Left hindlimb (tissue), 1 donor: Measurements from ENCODE around the gene KLC1.

Experiments used
- DNase-seq: peaks from one replicate; pipeline ENCODE4 v3.0.0-alpha.2; 2018

Gene KLC1

GRCh38 chr14:103738166-103738565 lies 109.2 kb downstream of the KLC1 start:
- no peak for DNase-seq

DNA sequence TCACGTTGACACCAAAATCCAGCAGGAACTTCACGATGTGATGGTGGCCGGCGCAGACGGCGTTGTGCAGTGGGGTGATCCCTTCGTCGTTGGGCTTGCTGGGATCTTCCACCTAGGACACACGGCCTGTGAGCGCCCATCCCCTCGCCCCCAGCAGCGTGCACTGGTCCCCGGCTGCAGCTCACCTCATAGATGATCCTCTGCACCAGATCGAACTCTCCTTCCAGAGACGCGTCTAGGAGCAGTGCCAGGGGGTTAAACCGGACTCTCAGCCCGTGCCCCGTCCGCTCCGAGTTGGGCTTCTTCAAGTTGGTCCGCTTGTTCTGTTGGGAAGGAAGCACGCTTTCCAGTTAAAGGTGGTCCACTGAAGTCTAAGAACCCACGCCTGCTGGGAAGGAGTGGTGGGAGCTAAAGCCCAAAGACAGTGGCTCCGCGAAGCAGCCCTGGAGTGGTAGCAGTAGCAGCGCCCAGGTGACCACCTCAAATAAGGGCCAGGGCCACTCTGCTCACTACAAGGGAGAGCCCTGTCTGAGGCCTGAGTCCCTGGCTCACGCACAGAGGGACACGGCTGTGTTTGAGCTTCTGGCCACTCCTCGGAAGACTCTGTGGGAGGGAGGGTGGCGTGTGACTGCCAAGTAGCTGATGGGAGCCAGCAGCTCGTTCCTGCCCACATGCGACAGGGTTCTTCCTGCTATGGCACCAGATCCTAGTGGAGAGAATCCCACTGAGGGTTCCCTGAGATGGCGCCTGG lies 109.9 kb downstream of the KLC1 start:
- DNase-seq: no peak

GRCh38 chr14:103739466-103739792 lies 110.4 kb downstream of the KLC1 start:
- no peak for DNase-seq

DNA sequence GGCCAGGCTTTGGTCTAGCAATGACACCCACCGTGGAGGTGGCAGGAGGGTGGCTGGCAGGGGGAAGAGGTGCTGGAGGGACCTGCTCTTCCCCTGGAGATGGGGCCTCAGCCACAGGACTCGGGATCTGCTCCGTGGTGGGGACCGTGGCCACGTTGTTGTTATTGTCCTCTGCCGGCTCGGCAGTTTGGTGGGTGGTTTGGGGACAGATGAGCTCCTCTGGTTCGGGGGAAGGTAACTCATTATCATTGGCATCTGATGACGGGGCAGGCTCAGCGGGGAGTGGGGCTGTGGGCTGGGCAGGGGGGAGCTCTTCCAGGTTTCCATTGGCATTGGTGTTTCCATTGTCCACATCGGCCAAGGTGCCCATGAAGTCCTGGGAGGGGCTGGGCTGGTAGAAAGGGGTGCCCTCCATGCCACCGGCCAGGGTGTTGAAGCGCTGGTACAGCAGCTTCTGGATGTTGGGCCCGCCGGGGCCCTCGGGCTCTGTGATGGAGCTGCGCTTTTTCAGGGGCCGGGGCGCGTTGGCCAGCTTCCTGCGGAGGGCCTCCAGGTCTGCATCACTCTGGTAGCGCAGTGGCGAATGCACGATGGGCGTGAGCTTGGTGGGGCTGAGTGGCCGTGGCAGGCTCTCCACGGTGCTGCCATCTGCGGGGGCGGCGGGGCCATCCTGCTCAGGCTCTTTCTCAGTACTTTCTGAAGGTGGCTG lies 110.9 kb downstream of the KLC1 start:
- DNase-seq: no peak

- DNase-seq: no peak
Measured at GRCh38 chr14:103740991-103741689, 112.1 kb downstream of the KLC1 start.

DNA sequence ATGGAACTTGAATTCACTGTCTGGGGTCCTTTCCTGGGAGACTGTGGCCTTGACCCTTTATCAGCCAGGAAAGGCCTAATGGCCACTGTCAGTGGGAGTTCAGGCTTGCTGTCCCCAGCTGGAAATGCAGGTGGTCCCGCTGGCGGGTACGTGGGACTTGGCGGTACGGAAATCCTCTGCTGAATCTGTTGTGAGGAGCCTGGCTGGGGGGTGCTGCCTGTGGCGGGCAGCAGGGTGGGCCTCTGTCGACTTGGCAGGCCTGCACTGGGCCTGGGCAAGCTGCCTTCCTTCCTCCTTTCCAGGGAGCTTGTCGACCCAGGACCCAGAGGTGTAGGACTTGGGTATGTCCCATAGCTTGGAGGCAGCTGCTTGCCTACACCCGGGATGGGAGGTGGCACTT lies 112.9 kb downstream of the KLC1 start:
- DNase-seq: no peak

GRCh38 chr14:103742499-103743255 lies 113.7 kb downstream of the KLC1 start:
- DNase-seq: no peak

DNA sequence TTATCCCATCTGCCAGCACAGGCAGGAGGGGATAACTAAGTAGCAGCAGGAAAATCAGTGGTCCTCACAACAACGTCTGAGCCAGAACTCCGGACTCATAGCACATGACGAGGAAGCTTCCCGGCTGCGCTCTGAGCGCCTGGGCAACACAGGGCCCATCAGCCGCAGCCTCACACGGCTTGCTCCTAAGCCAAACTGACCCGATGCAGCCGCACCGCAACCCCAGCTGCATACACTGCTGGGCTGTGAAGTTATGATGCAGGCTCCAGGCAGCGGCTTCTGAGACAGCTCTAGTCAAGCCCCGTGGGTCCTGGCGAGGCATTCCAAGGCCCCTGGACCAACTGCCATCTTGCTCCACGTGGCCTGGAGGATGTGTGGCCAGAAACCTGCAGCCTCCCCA lies 114.7 kb downstream of the KLC1 start:
- no peak for DNase-seq

GRCh38 chr14:103744621-103745395 lies 115.8 kb downstream of the KLC1 start:
- DNase-seq: no peak

GRCh38 chr14:103745424-103745823 lies 116.4 kb downstream of the KLC1 start:
- no peak for DNase-seq

- no peak for DNase-seq
Measured at GRCh38 chr14:103746701-103747100, 117.7 kb downstream of the KLC1 start.

GRCh38 chr14:103748534-103748857 lies 119.5 kb downstream of the KLC1 start:
- no peak for DNase-seq

GRCh38 chr14:103749452-103749851 lies 120.4 kb downstream of the KLC1 start:
- DNase-seq: no peak

DNA sequence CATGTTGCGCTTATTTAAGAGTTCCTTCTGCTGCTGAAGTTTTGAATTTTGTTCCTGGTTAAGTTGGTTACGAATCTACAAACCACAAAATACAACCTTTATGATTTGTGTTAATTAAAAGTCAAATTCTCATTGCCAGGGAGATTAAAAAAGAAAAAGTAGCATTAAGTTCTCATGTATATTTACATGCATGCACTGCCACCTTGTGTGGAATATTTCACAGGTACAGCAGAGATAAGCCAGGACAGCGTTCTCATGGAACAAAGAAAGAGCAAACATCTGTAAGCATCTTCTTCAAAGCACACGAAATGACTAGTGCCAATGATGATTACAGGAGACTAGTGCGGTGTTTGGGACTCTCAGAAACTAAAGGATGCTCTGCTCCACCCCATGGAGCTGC lies 120.8 kb downstream of the KLC1 start:
- no peak for DNase-seq
